ENCODE data around the gene IGSF21. TPM values are rescaled to one million over a fixed set of nuclear protein-coding genes. Genes with fewer than 3 reads are reported as not detected.
A peak's percentile ranks its signal among the peaks of the same experiment; 100 is the strongest.

IGSF21 gene
- total and polyA plus RNA-seq, 2 donors from 2014 or later: 1.4 to 6.6 TPM

DNA sequence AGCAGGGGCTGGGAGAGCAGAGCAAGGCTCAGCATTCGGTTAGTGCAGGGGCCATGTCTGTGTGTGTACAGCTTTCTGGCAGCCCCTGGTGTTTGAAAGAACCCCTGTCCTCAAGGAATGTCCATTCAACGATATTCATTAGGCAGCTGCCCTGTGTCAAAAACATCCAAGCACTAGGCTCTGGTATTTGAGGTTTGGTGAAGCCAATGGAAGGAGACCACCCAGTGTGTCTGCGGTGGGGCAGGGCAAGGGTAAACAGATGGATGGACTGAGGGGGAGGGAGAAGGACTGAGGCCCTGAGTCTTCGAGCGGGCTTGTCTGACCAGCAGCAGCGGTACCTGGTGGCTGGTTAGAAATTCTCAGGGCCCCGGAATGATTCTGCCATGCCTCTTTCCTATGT, 217.5 kb downstream of the IGSF21 start:
- H3K27me3 ChIP-seq (ENCODE audit: control insufficient read depth, insufficient read depth, low read length): no peaks in the 10 kb centered on the region

DNA sequence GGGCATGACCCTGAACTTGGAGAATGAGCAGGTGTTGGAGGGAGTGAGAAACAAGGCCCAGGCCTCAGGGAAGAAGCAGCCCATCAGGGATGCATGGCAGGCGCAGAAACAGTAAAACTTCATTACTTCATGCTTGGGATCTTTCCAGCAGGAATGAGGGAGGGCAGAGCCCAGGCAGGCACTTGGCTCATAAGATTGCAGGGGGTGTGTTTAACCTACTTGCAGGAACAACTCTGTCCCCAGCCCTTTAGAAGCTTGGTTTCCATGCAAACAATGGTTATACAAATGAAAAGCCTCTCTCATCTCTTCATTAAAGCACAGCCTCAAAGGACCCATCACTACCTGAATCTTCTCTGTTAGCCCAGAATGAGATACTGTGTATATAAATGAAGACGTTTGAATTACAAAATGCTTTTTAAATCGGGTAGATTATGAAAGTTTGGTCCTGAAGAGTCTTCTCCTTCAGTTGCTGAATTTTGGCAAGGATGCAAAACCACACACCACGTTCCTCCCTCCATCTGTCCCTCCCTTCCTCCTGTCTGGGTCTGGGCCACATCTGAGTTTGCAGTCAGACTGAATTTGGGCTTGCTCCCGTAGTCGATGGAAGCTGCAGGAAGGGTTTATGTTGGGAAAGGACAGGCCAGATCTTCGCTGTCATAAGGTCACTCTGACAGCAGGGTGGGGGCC, 218.8 kb downstream of the IGSF21 start:
- intact Hi-C loops (cut with DNase I): no loop called here
- H3K4me1 ChIP-seq (ENCODE audit: control insufficient read depth in 2 of 3, insufficient read depth in 2 of 3, low read depth in 1 of 3, low read length in 3 of 3): no peaks in the 10 kb centered on the region
- no peak overlapping the region for H3K4me3 ChIP-seq (ENCODE audit: low read length in 3 of 3)
- no peak overlapping the region for H3K27ac ChIP-seq (ENCODE audit: low read depth in 2 of 2, low read length in 2 of 2)
- TF ChIP-seq, protein P1, sequence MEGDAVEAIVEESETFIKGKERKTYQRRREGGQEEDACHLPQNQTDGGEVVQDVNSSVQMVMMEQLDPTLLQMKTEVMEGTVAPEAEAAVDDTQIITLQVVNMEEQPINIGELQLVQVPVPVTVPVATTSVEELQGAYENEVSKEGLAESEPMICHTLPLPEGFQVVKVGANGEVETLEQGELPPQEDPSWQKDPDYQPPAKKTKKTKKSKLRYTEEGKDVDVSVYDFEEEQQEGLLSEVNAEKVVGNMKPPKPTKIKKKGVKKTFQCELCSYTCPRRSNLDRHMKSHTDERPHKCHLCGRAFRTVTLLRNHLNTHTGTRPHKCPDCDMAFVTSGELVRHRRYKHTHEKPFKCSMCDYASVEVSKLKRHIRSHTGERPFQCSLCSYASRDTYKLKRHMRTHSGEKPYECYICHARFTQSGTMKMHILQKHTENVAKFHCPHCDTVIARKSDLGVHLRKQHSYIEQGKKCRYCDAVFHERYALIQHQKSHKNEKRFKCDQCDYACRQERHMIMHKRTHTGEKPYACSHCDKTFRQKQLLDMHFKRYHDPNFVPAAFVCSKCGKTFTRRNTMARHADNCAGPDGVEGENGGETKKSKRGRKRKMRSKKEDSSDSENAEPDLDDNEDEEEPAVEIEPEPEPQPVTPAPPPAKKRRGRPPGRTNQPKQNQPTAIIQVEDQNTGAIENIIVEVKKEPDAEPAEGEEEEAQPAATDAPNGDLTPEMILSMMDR (IDR thresholded peaks at IDR 0.05; ENCODE audit: borderline replicate concordance, extremely low read depth, insufficient read depth): no peak
- H3K36me3 ChIP-seq (ENCODE audit: control insufficient read depth in 2 of 3, insufficient read depth in 3 of 3, low read length in 3 of 3): no peaks in the 10 kb centered on the region
- DNase-seq (peak in 1 of 5 donors; percentile 35), FAIRE-seq (no peak)
- H3K27me3 ChIP-seq (ENCODE audit: control insufficient read depth, insufficient read depth, low read length): no peaks in the 10 kb centered on the region
- no peak overlapping the region for H3K9ac ChIP-seq (ENCODE audit: low read length in 3 of 3)
- no peaks in the 10 kb centered on the region for H3K9me3 ChIP-seq (ENCODE audit: control insufficient read depth in 2 of 3, insufficient read depth in 1 of 3, low read length in 3 of 3)

More for the DNA sequence above, 217.5 kb downstream of the IGSF21 start:
- no peak overlapping the region for H3K27ac ChIP-seq (ENCODE audit: low read depth in 2 of 2, low read length in 2 of 2)
- no peak overlapping the region for H3K4me3 ChIP-seq (ENCODE audit: low read length in 3 of 3)
- no peak overlapping the region for H3K9ac ChIP-seq (ENCODE audit: low read length in 3 of 3)
- no peaks in the 10 kb centered on the region for H3K4me1 ChIP-seq (ENCODE audit: control insufficient read depth in 2 of 3, insufficient read depth in 2 of 3, low read depth in 1 of 3, low read length in 3 of 3)
- no peak for FAIRE-seq
- intact Hi-C loops (cut with DNase I): no loop called here
- no peaks in the 10 kb centered on the region for H3K36me3 ChIP-seq (ENCODE audit: control insufficient read depth in 2 of 3, insufficient read depth in 3 of 3, low read length in 3 of 3)
- TF ChIP-seq, protein P1 (IDR thresholded peaks at IDR 0.05; ENCODE audit: borderline replicate concordance, extremely low read depth, insufficient read depth): no peak
- no peak for DNase-seq
- H3K9me3 ChIP-seq (ENCODE audit: control insufficient read depth in 2 of 3, insufficient read depth in 1 of 3, low read length in 3 of 3): no peaks in the 10 kb centered on the region

DNA sequence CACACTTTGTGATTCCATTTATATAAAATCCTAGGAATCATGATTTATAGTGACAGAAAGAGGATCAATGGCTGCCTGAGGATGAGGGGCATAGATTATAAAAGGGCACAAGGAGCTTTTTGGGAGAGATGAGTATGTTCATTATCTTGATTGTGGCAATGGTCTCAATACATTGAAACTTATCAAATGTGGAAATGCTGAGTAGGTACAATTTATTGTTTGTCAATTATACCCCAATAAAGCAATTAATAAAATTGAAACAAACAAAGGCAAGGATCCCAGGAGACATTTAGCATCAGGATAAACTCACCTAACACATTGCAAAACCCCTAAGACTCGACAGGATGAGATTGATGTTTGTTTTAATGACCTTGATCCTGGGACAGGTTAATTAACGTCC, 220.1 kb downstream of the IGSF21 start:
- FAIRE-seq: no peak
- no peak overlapping the region for H3K4me3 ChIP-seq (ENCODE audit: low read length in 3 of 3)
- TF ChIP-seq, protein P1 (IDR thresholded peaks at IDR 0.05; ENCODE audit: borderline replicate concordance, extremely low read depth, insufficient read depth): no peak

DNA sequence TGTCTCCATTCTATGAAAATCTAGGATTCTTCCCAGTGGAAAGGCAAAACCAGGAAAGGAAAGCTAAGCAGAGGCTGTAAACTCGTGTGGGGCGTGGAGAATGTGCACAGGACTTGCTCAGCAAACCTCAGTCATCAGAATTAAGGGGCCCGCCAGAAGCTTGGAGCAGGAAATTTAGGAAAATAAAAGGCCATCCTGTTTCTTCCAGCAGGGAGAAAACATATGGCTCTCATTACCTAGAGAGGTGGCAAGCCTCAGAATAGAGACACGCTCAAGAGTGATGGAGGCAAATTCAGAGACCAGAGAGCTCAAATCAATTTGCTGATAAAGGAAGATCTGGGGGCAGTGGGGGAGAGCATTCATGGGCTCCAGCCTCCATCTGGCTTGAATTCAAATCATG, 221.2 kb downstream of the IGSF21 start:
- TF ChIP-seq, protein P1 (IDR thresholded peaks at IDR 0.05; ENCODE audit: borderline replicate concordance, extremely low read depth, insufficient read depth): no peak
- Histone ChIP-seq H3K4me3 (ENCODE audit: low read length in 3 of 3) (no peak overlapping the region), H3K27ac (ENCODE audit: low read depth in 2 of 2, low read length in 2 of 2) (no peak overlapping the region), H3K9me3 (ENCODE audit: control insufficient read depth in 2 of 3, insufficient read depth in 1 of 3, low read length in 3 of 3) (no peaks in the 10 kb centered on the region), H3K9ac (ENCODE audit: low read length in 3 of 3) (no peak overlapping the region), H3K36me3 (ENCODE audit: control insufficient read depth in 2 of 3, insufficient read depth in 3 of 3, low read length in 3 of 3) (no peaks in the 10 kb centered on the region), H3K4me1 (ENCODE audit: control insufficient read depth in 2 of 3, insufficient read depth in 2 of 3, low read depth in 1 of 3, low read length in 3 of 3) (no peaks in the 10 kb centered on the region), H3K27me3 (ENCODE audit: control insufficient read depth, insufficient read depth, low read length) (no peaks in the 10 kb centered on the region)
- intact Hi-C loops (cut with DNase I): no loop called here
- FAIRE-seq: no peak
- no peak for DNase-seq

More for the DNA sequence above, 220.1 kb downstream of the IGSF21 start:
- Histone ChIP-seq H3K9ac (ENCODE audit: low read length in 3 of 3) (no peak overlapping the region), H3K27ac (ENCODE audit: low read depth in 2 of 2, low read length in 2 of 2) (no peak overlapping the region), H3K36me3 (ENCODE audit: control insufficient read depth in 2 of 3, insufficient read depth in 3 of 3, low read length in 3 of 3) (no peaks in the 10 kb centered on the region), H3K4me1 (ENCODE audit: control insufficient read depth in 2 of 3, insufficient read depth in 2 of 3, low read depth in 1 of 3, low read length in 3 of 3) (no peaks in the 10 kb centered on the region), H3K27me3 (ENCODE audit: control insufficient read depth, insufficient read depth, low read length) (no peaks in the 10 kb centered on the region), H3K9me3 (ENCODE audit: control insufficient read depth in 2 of 3, insufficient read depth in 1 of 3, low read length in 3 of 3) (no peaks in the 10 kb centered on the region)
- DNase-seq: no peak
- intact Hi-C loops (cut with DNase I): no loop called here
